ENCODE results near the gene DCAF7.
A peak's percentile ranks its signal among the peaks of the same experiment; 100 is the strongest.

Gene DCAF7

DNA sequence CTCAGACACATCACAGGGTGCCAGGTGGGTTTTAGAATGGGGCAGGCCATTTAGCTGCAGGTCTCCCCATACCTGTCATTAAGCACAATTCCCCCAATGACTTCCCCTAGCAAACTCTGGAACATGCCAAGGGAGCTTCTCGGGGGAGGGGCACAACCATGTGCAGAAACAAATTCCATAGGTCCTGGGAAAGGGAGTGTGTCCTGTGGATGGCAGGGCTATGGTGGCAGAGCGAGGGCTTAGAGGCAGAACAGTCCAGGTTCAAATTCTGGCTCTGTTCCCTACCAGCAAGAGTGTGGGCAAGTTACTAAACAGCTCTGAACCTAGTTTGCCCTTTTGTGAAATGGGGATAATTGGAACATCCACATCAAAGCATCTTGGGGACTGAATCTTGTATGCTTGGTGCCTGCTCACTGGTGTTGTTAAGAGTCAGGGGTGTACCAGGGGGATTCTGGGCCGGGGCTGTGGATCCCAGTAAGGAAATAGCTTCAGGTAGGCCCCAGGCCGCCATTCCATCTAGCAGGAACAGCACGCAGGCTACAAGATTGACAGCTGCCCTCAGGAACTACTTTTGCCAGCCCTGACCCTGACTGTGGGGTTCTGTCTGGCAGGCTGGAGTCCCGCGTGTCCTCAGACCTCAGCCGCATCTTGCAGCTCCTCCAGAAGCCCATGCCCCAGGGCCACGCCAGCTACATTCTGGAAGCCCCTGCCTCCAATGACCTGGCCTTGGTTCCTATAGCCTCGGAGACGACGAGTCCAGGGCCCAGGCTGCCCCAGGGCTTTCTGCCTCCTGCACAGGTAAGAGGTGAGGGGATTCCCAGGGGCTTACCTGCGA lies 5.6 kb upstream of the DCAF7 start:
- no peak for DNase-seq (ENCODE audit: low spot score)
- TF ChIP-seq, protein P1, sequence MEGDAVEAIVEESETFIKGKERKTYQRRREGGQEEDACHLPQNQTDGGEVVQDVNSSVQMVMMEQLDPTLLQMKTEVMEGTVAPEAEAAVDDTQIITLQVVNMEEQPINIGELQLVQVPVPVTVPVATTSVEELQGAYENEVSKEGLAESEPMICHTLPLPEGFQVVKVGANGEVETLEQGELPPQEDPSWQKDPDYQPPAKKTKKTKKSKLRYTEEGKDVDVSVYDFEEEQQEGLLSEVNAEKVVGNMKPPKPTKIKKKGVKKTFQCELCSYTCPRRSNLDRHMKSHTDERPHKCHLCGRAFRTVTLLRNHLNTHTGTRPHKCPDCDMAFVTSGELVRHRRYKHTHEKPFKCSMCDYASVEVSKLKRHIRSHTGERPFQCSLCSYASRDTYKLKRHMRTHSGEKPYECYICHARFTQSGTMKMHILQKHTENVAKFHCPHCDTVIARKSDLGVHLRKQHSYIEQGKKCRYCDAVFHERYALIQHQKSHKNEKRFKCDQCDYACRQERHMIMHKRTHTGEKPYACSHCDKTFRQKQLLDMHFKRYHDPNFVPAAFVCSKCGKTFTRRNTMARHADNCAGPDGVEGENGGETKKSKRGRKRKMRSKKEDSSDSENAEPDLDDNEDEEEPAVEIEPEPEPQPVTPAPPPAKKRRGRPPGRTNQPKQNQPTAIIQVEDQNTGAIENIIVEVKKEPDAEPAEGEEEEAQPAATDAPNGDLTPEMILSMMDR (IDR thresholded peaks at IDR 0.05; ENCODE audit: borderline replicate concordance, control extremely low read depth, extremely low read depth, insufficient read depth, missing control alignments): no peak
- in situ Hi-C loops (cut with MboI; ENCODE audit: low sequenced_read_pairs, unreplicated experiment): no loop called here

GRCh38 chr17:63546308-63547082 lies 3.8 kb upstream of the DCAF7 start:
- in situ Hi-C loops (cut with MboI; ENCODE audit: low sequenced_read_pairs, unreplicated experiment): no loop called here
- TF ChIP-seq, protein P1 (IDR thresholded peaks at IDR 0.05; ENCODE audit: borderline replicate concordance, control extremely low read depth, extremely low read depth, insufficient read depth, missing control alignments): no peak
- DNase-seq (ENCODE audit: low spot score): no peak

DNA sequence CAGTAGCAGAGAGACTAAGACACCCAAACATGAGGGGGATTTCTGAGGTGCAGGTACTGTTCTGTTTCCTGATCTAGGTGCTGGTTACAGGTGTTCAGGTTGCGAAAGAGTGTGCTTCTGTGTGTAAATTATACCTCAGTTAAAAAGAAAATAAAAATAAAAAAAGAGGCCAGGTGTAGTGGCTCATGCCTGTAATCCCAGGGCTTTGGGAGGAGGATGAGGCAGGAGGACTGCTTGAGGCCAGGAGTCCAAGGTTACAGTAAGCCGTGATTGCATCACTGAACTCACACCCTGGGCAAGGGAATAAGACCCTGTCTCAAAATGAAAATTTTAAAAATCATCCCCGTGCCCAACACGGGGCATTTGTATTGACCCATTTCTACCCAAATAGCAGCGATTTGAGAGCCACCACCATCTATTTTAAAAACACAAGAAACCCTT lies 3.2 kb upstream of the DCAF7 start:
- in situ Hi-C loops (cut with MboI; ENCODE audit: low sequenced_read_pairs, unreplicated experiment): no loop called here
- DNase-seq (ENCODE audit: low spot score): no peak
- TF ChIP-seq, protein P1 (IDR thresholded peaks at IDR 0.05; ENCODE audit: borderline replicate concordance, control extremely low read depth, extremely low read depth, insufficient read depth, missing control alignments): no peak

- no peak for DNase-seq (ENCODE audit: low spot score)
- in situ Hi-C loops (cut with MboI; ENCODE audit: low sequenced_read_pairs, unreplicated experiment): no loop called here
Measured at GRCh38 chr17:63549289-63549945, 860 bp upstream of the DCAF7 start.

DNA sequence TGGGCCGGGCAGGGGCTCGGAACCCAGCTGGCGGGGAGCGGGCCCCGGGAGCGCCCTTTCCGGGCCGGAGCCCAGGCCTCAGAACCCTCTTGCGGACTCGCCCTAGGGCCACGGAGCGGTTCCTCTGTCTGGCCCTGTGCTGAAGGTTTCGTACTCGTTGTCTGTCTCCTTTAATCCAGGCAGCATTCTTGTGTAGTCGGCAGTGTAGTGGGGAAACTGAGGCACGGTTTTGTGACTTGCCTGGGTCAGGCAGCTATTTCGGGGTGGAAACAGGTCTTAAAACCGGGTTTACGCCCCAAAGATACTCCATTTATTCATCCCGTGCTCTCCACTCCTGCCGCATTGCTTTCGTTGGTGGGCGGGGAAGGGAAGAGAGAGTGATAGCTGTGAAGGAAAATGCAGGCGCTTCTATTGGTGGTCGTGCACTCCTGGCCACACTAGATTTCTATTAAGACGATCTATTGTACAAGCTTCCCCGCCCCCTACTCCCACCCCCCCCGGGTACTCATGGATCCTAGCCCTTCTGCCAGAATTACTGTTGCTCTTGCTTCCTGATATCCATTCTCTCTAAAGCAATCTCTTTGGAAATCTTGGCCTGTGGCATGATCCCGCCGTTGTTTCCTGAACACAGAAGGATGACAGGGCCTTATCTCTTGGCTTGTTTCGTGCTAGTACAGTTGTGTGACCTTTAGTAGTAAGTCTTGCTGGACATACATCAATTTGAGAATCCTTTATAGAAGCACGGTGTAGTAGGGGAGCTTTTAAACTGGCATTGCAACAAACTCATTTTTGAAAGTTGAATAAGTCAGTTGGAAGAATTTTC lies 751 bp downstream of the DCAF7 start:
- TF ChIP-seq, protein P1 (IDR thresholded peaks at IDR 0.05; ENCODE audit: borderline replicate concordance, control extremely low read depth, extremely low read depth, insufficient read depth, missing control alignments): no peak
- DNase-seq (ENCODE audit: low spot score): peak; percentile 37
- in situ Hi-C loops (cut with MboI; ENCODE audit: low sequenced_read_pairs, unreplicated experiment): no loop called here

More at GRCh38 chr17:63549289-63549945, 860 bp upstream of the DCAF7 start:
- TF ChIP-seq, protein P1 (IDR thresholded peaks at IDR 0.05; ENCODE audit: borderline replicate concordance, control extremely low read depth, extremely low read depth, insufficient read depth, missing control alignments): no peak
